HUES6 (cell line): ENCODE results near the gene ACTL10.

ENCODE experiments used
- H3K27ac ChIP-seq: 2 replicates; pipeline ENCODE4 v1.7.0; 2013; ENCODE audit warnings: low read depth, mild to moderate bottlenecking, low read length, inconsistent platforms
- H3K27me3 ChIP-seq: 2 replicates; pipeline ENCODE4 v1.6.1; 2013; ENCODE audit warnings: low read length; ENCODE audit not compliant: control insufficient read depth, insufficient read depth
- H3K36me3 ChIP-seq: 2 replicates; pipeline ENCODE4 v1.6.1; 2013; ENCODE audit warnings: low read length; ENCODE audit not compliant: control insufficient read depth, insufficient read depth
- H3K4me1 ChIP-seq: 2 replicates; pipeline ENCODE4 v1.6.1; 2013; ENCODE audit warnings: low read length; ENCODE audit not compliant: control insufficient read depth, insufficient read depth
- H3K4me3 ChIP-seq: 2 replicates; pipeline ENCODE4 v1.5.1; 2013; ENCODE audit warnings: low read depth, low read length
- H3K9ac ChIP-seq: one replicate; pipeline ENCODE4 v1.6.1; 2013; ENCODE audit warnings: mild to moderate bottlenecking, low read length
- H3K9me3 ChIP-seq: 2 replicates; pipeline ENCODE4 v1.6.1; 2013; ENCODE audit warnings: low read depth, low read length; ENCODE audit not compliant: control insufficient read depth, insufficient read depth

The ACTL10 gene

GRCh38 chr20:33703498-33704137 lies 36.9 kb downstream of the ACTL10 start:
- H3K9me3 ChIP-seq, result peaks cover 25% of the 10 kb centered on the region
- H3K4me3 ChIP-seq, result no peak overlapping the region
- no peaks in the 10 kb centered on the region for H3K27me3 ChIP-seq
- H3K36me3 ChIP-seq, result 0 out of 2 replicates have a peak, but pooled peaks cover 3% of the 10 kb centered on the region
- H3K4me1 ChIP-seq, result no peaks in the 10 kb centered on the region
- no peak overlapping the region for H3K9ac ChIP-seq
- no peak overlapping the region for H3K27ac ChIP-seq

- Histone ChIP-seq H3K4me3 (no peak overlapping the region), H3K27me3 (no peaks in the 10 kb centered on the region), H3K27ac (no peak overlapping the region), H3K4me1 (0 out of 2 replicates have a peak, but pooled peaks cover 2% of the 10 kb centered on the region), H3K36me3 (0 out of 2 replicates have a peak, but pooled peaks cover 3% of the 10 kb centered on the region), H3K9ac (no peak overlapping the region), H3K9me3 (peaks cover 25% of the 10 kb centered on the region)
These were observed 37.6 kb downstream of the ACTL10 start for GRCh38 chr20:33704197-33704924.

- H3K4me3 ChIP-seq, result no peak overlapping the region
- H3K9me3 ChIP-seq, result peaks cover 15% of the 10 kb centered on the region
- peaks cover 12% of the 10 kb centered on the region for H3K4me1 ChIP-seq
- H3K27ac ChIP-seq, result no peak overlapping the region
- H3K9ac ChIP-seq, result no peak overlapping the region
- H3K36me3 ChIP-seq, result 0 out of 2 replicates have a peak, but pooled peaks cover 3% of the 10 kb centered on the region
- no peaks in the 10 kb centered on the region for H3K27me3 ChIP-seq
These were observed 40.9 kb downstream of the ACTL10 start for GRCh38 chr20:33707668-33708067.

- Histone ChIP-seq H3K36me3 (0 out of 2 replicates have a peak, but pooled peaks cover 3% of the 10 kb centered on the region), H3K4me3 (no peak overlapping the region), H3K9ac (peak overlapping the region; percentile 17), H3K27me3 (no peaks in the 10 kb centered on the region), H3K4me1 (peaks cover 12% of the 10 kb centered on the region), H3K27ac (no peak overlapping the region), H3K9me3 (peaks cover under 1% of the 10 kb centered on the region; the same call in 1 of the 2 replicates)
These were observed 42.7 kb downstream of the ACTL10 start for GRCh38 chr20:33709398-33709797.

- Histone ChIP-seq H3K9me3 (no peaks in the 10 kb centered on the region), H3K4me1 (peaks cover 12% of the 10 kb centered on the region), H3K4me3 (peak overlapping the region; percentile 26; the same call in 1 of the 2 replicates), H3K9ac (no peak overlapping the region), H3K27ac (no peak overlapping the region), H3K27me3 (no peaks in the 10 kb centered on the region), H3K36me3 (0 out of 2 replicates have a peak, but pooled peaks cover 3% of the 10 kb centered on the region)
These were observed 43.3 kb downstream of the ACTL10 start for GRCh38 chr20:33709905-33710541.

- no peak overlapping the region for H3K4me3 ChIP-seq
- H3K4me1 ChIP-seq, result peaks cover 12% of the 10 kb centered on the region
These were observed 44.1 kb downstream of the ACTL10 start for GRCh38 chr20:33710681-33711445.

GRCh38 chr20:33711446-33711738 lies 44.6 kb downstream of the ACTL10 start:
- Histone ChIP-seq H3K4me3 (no peak overlapping the region), H3K9ac (no peak overlapping the region), H3K36me3 (0 out of 2 replicates have a peak, but pooled peaks cover 3% of the 10 kb centered on the region), H3K27me3 (no peaks in the 10 kb centered on the region), H3K27ac (no peak overlapping the region), H3K4me1 (peaks cover 12% of the 10 kb centered on the region), H3K9me3 (no peaks in the 10 kb centered on the region)

More at GRCh38 chr20:33710681-33711445, 44.1 kb downstream of the ACTL10 start:
- Histone ChIP-seq H3K27me3 (no peaks in the 10 kb centered on the region), H3K27ac (no peak overlapping the region), H3K9ac (no peak overlapping the region), H3K9me3 (no peaks in the 10 kb centered on the region), H3K36me3 (0 out of 2 replicates have a peak, but pooled peaks cover 3% of the 10 kb centered on the region)

- no peaks in the 10 kb centered on the region for H3K27me3 ChIP-seq
- no peaks in the 10 kb centered on the region for H3K36me3 ChIP-seq
- H3K9me3 ChIP-seq, result no peaks in the 10 kb centered on the region
- H3K4me3 ChIP-seq, result no peak overlapping the region
- H3K9ac ChIP-seq, result no peak overlapping the region
- H3K27ac ChIP-seq, result no peak overlapping the region
- H3K4me1 ChIP-seq, result peaks cover 12% of the 10 kb centered on the region
These were observed 47.2 kb downstream of the ACTL10 start for GRCh38 chr20:33713865-33714367.

- Histone ChIP-seq H3K4me1 (0 out of 2 replicates have a peak, but pooled peaks cover 3% of the 10 kb centered on the region), H3K27ac (no peak overlapping the region), H3K27me3 (no peaks in the 10 kb centered on the region)
These were observed 49.8 kb downstream of the ACTL10 start for GRCh38 chr20:33716498-33716897.

More at GRCh38 chr20:33716498-33716897, 49.8 kb downstream of the ACTL10 start:
- Histone ChIP-seq H3K4me3 (no peak overlapping the region), H3K9ac (no peak overlapping the region), H3K9me3 (no peaks in the 10 kb centered on the region), H3K36me3 (no peaks in the 10 kb centered on the region)
